NCI-H82 (cell line): ENCODE data around the gene PDE3B.
"Not testable (repeated sequence)": the region's sequence is repeated elsewhere in the genome, so short reads cannot be mapped to it uniquely, and the experiment has no call there.

ENCODE experiments used
- DNase-seq: peaks from one replicate; lab custom pipeline; 2025; lab: John Stamatoyannopoulos, UW

The PDE3B gene

GRCh38 chr11:14677146-14677545, 33.5 kb downstream of the PDE3B start:
- no peak for DNase-seq

- no peak for DNase-seq
Measured at GRCh38 chr11:14678350-14678749, 34.7 kb downstream of the PDE3B start.

- DNase-seq = no peak
Measured at GRCh38 chr11:14679662-14680061, 36.1 kb downstream of the PDE3B start.

GRCh38 chr11:14684234-14684915, 40.8 kb downstream of the PDE3B start:
- DNase-seq = not testable (repeated sequence)

- peak; percentile 43 for DNase-seq
Measured at GRCh38 chr11:14687456-14687855, 43.9 kb downstream of the PDE3B start.

- peak; percentile 48 for DNase-seq
Measured at GRCh38 chr11:14687943-14688627, 44.5 kb downstream of the PDE3B start.

GRCh38 chr11:14695656-14696055, 52.1 kb downstream of the PDE3B start:
- DNase-seq = not testable (repeated sequence)

GRCh38 chr11:14698771-14699170, 55.2 kb downstream of the PDE3B start:
- no peak for DNase-seq

GRCh38 chr11:14700593-14700992, 57.0 kb downstream of the PDE3B start:
- DNase-seq = no peak

GRCh38 chr11:14702760-14703159, 59.2 kb downstream of the PDE3B start:
- no peak for DNase-seq

GRCh38 chr11:14703731-14704130, 60.1 kb downstream of the PDE3B start:
- DNase-seq = no peak

GRCh38 chr11:14705067-14705466, 61.5 kb downstream of the PDE3B start:
- no peak for DNase-seq

GRCh38 chr11:14713496-14714244, 70.1 kb downstream of the PDE3B start:
- DNase-seq = no peak

GRCh38 chr11:14715669-14716068, 72.1 kb downstream of the PDE3B start:
- DNase-seq = not testable (repeated sequence)

- DNase-seq = no peak
Measured at GRCh38 chr11:14722496-14722895, 78.9 kb downstream of the PDE3B start.

- no peak for DNase-seq
Measured at GRCh38 chr11:14725150-14725549, 81.5 kb downstream of the PDE3B start.

- no peak for DNase-seq
Measured at GRCh38 chr11:14727215-14727614, 83.6 kb downstream of the PDE3B start.

GRCh38 chr11:14727746-14728145, 84.1 kb downstream of the PDE3B start:
- no peak for DNase-seq

- not testable (repeated sequence) for DNase-seq
Measured at GRCh38 chr11:14740539-14740938, 96.9 kb downstream of the PDE3B start.

- no peak for DNase-seq
Measured at GRCh38 chr11:14741195-14741594, 97.6 kb downstream of the PDE3B start.

GRCh38 chr11:14742849-14743559, 99.4 kb downstream of the PDE3B start:
- no peak for DNase-seq

GRCh38 chr11:14743667-14744066, 100.1 kb downstream of the PDE3B start:
- not testable (repeated sequence) for DNase-seq
